RKO (cell line): Measurements from ENCODE around the gene GTF2H4.
A peak's percentile ranks its signal among the peaks of the same experiment; 100 is the strongest.
"Not testable (repeated sequence)": the region's sequence is repeated elsewhere in the genome, so short reads cannot be mapped to it uniquely, and the experiment has no call there.

Source experiments
- DNase-seq: peaks from one replicate; pipeline ENCODE4 v3.0.0-alpha.2; 2016; ENCODE audit warnings: low spot score

The GTF2H4 gene

DNA sequence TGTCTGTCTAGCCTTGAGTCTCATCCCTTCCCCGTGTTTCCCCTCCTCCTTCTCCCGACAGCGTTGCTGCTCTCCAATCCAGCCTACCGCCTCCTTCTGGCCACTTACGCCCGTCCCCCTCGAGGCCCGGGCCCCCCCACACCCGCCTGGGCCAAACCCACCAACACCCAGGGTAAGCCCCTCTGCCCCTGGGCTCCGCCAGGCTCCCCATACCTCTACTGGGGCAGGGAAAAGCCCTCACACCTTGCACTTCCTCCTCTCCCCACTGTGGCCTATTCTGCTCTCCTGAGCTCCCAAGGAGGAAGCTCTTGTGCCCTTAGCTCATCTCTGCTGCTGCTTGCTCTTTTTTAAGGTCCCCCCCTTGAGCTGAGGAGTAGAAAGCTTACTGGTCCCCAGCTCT is 12.7 kb upstream of the GTF2H4 start:
- no peak for DNase-seq

DNA sequence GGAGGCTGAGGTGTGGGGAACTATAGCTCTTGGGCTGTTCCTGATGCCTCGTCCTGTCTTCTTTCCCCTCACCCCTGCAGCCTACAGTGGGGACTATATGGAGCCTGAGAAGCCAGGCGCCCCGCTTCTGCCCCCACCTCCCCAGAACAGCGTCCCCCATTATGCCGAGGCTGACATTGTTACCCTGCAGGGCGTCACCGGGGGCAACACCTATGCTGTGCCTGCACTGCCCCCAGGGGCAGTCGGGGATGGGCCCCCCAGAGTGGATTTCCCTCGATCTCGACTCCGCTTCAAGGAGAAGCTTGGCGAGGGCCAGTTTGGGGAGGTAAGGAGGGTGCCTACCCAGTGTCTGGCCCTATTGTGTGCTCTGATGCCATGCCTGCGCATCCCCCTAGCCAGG is 11.5 kb upstream of the GTF2H4 start:
- no peak for DNase-seq

GRCh38 chr6:30897882-30898281 is 10.1 kb upstream of the GTF2H4 start:
- DNase-seq, result no peak

- no peak for DNase-seq
Measured at GRCh38 chr6:30898750-30899360, 9.2 kb upstream of the GTF2H4 start.

DNA sequence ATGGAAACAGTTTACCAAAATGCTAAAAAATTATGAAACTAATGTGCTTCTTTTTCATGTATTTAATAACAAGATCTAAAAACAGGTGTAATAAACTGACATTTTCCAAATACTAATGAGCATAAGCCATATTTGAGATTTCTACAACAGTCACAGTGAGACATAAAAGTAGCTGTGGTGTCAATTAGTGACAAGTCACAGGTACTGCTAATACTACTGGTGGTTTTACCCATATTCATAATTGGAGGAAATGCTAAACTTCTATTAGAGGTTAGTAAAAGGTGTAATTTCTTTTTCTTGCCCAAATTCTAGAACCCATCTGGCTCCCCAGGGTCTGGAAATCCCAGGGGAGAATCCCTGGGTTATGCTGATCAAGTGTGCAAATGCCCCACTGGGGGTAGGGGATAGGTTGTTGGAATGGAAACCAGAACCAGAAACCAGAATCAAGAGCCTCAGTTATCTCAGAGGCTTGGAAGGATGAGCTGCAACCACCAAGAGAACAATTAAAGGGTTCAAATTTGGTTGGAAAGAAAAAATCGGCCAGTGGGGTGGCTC is 7.1 kb upstream of the GTF2H4 start:
- DNase-seq, result no peak

GRCh38 chr6:30901436-30901835 is 6.6 kb upstream of the GTF2H4 start:
- no peak for DNase-seq

DNA sequence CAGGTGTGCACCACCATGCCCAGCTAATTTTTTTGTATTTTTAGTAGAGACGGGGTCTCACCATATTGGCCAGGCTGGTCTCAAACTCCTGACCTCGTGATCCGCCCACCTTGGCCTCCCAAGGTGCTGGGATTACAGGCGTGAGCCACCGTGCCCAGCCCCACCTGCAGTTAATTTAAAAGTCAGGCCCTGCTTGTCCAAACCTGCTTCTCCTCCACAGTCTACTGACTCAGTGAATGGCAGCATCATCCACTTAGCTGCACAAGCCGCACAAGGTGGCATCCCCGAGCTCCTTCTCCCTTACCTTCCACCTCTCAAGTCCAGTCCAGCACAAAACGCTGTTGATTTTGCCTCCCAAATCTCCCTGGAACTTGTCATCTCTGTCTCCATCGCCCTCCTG is 5.8 kb upstream of the GTF2H4 start:
- not testable (repeated sequence) for DNase-seq

DNA sequence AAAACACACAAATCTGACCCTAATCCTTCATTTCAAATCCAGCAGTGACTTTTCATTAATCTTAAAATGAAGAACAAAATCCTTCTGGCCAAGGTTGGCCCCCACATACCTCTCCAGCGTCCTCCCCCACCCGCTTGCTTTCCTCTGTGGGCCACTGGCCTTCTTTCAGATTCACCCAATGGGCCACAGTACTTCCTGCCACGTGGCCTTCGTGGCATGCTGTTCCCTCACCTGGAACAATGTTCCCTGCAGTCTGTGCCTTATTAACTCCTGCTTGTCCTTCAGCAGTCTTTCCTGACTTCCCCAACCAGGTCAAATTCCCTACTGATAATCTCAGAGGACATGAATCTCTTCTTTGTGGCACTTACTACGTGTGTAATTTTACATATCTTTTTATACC is 5.3 kb upstream of the GTF2H4 start:
- DNase-seq, result no peak

DNA sequence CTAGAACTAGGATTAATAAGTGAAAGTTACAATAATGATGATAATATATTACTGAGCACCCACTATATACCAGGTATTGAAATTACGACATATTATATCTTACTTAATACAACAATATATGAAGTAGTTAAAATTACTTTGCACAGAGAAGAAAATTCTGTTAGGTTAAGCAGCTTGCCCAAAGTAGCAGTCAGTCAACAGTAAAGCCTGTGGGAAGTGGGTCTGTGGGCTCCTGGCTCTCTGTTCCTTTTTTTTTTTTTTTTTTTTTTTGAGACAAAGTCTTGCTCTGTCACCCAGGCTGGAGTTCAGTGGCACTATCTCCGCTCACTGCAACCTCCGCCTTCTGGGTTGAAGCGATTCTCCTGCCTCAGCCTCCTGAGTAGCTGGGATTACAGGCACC is 4.8 kb upstream of the GTF2H4 start:
- DNase-seq, result no peak

DNA sequence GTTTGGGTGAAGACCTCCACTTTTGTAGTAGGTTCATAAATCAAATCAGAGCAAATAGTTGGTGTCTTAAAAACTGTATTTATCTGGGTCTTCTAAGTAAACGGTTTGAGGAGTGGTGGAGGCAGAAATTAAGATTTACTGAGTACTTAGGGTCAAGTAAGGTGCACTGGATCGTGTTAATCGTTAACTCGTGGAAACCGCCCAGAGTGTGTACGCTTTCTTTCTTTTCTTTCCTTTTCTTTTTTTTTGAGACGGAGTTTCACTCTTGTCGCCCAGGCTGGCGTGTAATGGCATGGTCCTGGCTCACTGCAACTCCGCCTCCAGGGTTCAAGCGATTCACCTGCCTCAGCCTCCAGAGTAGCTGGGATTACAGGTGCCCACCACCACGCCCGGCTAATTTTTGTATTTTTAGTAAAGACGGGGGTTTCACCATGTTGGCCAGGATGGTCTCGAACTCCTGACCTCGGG is 683 bp upstream of the GTF2H4 start:
- DNase-seq, result not testable (repeated sequence)

DNA sequence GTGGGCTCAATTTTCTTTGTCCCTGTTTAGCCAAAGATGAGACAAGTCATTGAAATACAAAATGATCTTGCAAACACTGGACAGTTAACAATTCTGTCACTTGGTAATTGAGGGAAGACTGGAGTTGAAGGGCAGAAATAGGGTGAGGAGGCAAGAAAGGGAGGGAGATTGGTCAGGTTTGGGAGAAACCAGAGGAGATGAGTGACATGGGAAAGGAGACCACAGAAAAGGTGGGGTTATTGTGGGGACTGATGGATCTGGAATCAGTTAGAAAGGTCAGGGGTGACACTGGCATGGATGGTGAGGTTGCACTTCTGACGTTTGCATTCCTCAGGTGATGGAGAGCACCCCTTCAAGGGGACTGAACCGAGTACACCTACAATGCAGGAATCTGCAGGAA is 693 bp downstream of the GTF2H4 start:
- no peak for DNase-seq

DNA sequence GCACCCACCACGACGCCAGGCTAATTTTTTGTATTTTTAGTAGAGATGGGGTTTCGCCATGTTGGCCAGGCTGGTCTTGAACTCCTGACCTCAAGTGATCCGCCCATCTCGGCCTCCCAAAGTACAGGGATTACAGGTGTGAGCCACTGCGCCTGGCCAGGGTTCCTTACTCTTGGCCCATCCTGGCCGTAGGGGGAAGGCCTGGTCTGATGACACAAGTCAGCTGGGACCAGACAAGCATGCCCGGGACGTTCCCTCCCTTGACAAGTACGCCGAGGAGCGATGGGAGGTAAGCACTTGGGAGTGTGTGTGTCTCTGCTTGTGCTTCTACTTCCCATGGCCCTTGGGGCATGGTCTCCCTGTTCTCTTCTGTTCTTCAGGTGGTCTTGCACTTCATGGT is 2.5 kb downstream of the GTF2H4 start:
- not testable (repeated sequence) for DNase-seq

- DNase-seq, result no peak
Measured at GRCh38 chr6:30912746-30913520, 4.9 kb downstream of the GTF2H4 start.

- DNase-seq, result no peak
Measured at GRCh38 chr6:30913721-30914075, 5.7 kb downstream of the GTF2H4 start.

GRCh38 chr6:30914076-30914853 is 6.3 kb downstream of the GTF2H4 start, which contains the start of gene VARS2:
Gene VARS2, plus strand, starts transcription at chr6:30914238. Its CDS starts 599 bp downstream, at chr6:30914837.
- DNase-seq, result peak; percentile 90

DNA sequence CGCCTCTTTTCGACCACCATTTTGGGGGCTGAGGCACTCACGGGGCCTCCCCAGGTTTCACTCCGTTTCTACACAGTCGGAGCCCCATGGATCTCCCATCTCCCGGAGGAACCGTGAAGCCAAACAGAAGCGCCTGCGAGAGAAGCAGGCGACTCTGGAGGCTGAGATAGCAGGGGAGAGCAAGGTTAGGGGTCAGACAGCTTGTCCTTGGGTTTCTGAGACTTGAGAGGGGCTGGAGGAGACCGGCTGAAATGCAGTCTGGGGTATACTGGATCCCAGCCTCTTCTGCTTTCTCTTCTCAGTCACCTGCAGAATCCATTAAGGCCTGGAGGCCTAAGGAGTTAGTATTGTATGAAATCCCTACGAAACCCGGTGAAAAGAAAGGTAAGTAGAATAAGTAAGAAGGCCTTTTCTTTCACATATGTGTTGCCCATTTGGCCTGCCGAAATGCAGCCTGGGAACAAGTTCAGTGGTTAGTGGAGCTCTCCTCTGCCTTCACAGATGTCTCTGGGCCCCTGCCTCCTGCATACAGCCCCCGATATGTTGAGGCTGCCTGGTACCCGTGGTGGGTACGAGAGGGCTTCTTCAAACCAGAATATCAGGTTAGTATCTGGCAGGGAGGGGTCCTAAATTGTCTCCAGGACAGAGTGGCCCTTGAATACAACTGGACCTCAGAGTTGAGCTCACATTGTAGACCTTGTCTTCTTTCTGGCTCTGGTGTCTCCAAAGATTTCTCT is 7.0 kb downstream of the GTF2H4 start:
- DNase-seq, result no peak

DNA sequence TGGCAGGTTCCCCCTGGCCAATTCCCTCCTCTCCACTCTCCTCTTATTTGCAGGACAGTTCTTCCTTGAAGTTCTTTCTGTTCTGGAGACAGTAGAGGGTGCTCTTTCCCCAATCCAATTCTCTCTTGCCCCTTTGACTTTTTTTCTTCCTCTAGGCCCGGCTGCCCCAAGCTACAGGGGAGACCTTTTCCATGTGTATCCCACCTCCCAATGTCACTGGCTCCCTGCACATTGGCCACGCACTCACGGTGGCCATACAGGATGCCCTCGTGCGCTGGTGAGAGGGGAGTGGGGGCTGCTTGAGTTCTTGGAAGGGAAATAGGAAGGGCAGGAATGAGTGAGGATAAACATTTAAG is 7.6 kb downstream of the GTF2H4 start:
- DNase-seq, result peak; percentile 75

GRCh38 chr6:30917041-30917440 is 9.0 kb downstream of the GTF2H4 start:
- DNase-seq, result no peak

DNA sequence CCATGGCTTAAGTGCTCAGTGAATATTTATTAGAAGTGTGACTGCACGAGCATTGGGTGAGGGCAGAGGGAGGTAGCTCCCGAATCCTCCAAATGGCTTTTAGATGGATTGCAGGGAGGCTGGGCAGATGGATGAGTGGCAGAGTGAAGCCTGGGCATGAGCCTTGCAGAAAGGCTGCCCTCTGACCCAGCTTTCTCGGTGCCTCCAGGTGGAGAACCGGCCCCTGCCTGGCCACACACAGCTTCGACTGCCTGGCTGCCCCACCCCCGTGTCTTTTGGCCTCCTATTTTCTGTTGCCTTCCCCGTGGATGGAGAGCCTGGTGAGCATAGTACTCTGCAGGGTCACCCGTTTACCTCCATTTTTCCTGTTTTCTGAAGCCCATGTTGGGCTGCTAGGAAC is 9.5 kb downstream of the GTF2H4 start:
- DNase-seq, result no peak

GRCh38 chr6:30918670-30919069 is 10.7 kb downstream of the GTF2H4 start:
- DNase-seq, result no peak

DNA sequence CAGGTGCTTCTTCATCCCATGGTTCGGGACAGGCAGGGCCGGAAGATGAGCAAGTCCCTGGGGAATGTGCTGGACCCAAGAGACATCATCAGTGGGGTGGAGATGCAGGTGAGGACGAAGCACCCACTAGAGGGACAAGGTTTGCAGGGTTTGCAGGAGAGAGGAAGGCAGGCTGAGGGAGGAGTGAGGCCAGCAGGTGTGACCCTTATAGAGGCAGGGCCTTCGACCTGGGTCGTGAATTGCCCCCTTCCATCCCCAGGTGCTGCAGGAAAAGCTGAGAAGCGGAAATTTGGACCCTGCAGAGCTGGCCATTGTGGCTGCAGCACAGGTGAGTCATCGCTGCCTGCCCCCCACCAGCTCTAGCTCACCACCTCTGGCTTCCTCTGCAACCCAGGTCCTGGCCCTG is 14.4 kb downstream of the GTF2H4 start:
- no peak for DNase-seq

DNA sequence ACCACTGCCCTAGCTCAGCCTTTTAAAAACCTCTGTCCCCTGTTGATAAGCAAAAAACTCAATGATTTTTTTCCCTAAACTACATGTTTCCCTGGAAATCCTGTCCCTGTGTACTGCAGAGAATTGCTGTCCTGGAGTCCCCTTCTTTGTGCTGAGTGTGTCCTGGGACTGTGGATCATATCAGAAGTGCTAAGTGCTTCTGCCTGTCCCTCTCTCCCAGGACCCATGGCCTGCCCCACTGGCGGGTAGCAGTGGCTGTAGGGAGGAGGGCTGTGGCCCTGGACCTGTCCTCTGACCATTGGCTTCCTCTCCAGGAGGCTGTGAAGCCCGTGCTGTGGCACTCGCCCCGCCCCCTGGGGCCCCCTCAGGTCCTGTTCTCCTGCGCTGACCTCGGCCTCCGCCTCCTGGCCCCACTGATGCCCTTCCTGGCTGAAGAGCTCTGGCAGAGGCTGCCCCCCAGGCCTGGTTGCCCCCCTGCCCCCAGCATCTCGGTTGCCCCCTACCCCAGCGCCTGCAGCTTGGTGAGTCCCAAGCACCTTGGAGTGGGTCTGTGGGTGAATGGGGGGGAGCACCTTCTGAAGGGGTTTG is 16.1 kb downstream of the GTF2H4 start:
- not testable (repeated sequence) for DNase-seq
